HG03045 (cell line): ENCODE results near the gene MARS1.

ENCODE experiments used
- ATAC-seq: cut with Tn5 transposase; IDR thresholded peaks from one replicate; pipeline ENCODE4 v1.9.1; 2021; ENCODE audit warnings: mild to moderate bottlenecking, moderate library complexity; ENCODE audit not compliant: unreplicated experiment

Gene MARS1

DNA sequence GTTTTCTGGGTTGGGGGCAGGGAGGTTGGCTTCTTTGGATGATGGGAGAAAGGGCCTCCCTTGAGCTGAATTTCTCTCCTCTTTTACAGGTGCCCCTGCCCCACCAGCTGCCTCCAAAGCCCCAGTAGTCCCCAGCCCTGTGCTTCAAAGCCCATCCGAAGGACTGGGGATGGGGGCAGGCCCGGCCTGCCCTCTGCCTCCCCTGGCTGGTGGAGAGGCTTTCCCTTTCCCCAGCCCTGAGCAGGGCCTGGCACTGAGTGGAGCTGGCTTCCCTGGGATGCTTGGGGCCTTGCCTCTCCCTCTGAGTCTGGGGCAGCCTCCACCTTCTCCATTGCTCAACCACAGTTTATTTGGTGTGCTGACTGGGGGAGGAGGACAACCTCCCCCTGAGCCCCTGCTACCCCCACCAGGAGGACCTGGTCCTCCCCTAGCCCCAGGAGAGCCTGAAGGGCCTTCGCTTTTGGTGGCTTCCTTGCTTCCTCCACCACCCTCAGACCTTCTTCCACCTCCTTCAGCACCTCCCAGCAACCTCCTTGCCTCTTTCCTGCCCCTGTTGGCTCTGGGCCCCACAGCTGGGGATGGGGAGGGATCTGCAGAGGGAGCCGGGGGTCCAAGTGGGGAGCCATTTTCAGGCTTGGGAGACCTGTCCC, 38.7 kb downstream of the MARS1 start:
- no peak for ATAC-seq

GRCh38 chr12:57527184-57527583, 39.3 kb downstream of the MARS1 start:
- ATAC-seq: no peak

DNA sequence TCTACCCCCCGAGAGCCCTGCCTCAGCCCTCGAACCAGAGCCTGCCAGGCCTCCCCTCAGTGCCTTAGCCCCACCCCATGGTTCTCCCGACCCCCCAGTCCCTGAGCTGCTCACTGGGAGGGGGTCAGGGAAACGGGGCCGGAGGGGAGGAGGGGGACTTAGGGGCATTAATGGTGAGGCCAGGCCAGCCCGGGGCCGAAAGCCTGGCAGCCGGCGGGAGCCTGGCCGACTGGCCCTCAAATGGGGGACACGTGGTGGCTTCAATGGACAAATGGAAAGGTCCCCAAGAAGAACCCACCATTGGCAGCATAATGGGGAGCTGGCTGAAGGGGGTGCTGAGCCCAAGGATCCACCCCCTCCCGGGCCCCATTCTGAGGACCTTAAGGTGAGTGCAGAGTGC, 40.3 kb downstream of the MARS1 start:
- no peak for ATAC-seq

- no peak for ATAC-seq
Observed at GRCh38 chr12:57528831-57529555, 41.1 kb downstream of the MARS1 start.

DNA sequence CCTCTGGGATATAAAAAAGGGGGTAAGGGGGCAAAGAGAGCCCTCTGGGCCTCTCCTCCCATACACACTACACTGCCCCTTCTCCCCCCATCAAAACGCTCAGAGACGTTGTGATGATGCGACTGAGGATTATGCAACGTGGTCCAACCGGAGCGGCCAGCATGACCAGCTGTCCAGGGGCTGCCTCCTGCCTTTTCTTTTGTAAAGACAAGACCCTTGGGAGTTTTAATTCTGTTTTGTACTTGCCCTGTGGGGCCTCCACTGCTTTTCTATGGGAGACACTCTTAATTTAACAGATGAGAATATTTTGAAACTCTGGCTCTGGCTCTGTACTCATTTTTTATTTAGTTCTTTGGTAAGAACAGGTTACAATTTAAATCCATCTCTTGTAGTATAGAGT, 42.0 kb downstream of the MARS1 start:
- ATAC-seq: no peak

DNA sequence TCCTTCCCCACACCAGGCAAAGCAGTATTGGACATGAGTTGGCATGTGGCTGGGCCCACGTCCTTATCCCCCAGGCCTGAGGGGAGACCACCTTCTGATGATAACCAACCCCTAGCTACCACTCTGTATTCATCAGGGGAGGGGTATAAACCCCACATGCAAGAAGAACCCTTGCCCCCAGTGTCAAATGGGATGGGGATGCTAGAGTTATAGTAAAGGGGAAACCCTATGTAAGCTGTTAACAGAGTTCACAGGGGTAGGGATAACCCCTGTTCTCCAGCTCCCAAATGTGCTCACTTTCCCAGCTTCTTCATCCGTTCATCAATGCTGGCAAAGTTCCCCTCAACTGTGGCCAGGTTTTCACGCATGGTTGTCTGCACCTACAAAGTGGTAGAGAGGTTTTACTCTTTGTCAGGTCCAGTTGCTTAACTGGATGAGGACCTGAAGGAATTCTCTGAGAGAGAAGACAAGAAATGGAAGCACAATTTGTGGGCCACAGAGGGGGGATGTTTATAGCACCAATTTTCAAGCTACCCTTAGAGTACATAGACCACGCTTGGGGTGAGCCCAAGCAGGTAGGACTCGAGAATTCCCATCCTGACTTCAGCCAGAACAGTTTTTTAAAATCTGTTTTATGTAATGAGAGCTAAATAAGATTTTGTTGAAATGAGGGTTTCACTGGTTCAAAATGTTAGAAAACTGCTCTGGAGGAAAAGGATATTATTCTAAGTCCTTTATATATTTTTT, 42.7 kb downstream of the MARS1 start:
- no peak for ATAC-seq

GRCh38 chr12:57531836-57532235, 44.0 kb downstream of the MARS1 start:
- ATAC-seq: no peak

DNA sequence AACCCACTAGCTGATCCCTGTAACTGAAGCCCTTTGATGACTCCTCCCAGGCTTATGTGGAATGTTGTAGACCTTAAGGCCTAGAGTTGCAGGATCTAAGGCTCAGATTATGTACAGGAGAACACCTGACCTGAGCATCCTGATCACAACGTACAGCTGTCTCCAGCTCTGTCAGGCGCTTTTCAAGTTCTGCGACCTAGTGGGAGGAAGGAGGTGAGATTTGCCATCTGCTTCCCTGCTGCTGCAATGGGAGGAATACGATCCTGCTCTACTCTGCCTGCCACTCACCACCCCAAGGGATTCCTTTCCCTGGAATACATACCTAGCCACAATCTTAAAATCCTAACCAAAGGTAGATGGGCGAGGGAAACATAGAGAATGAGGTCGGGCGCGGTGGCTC, 45.2 kb downstream of the MARS1 start:
- no peak for ATAC-seq

DNA sequence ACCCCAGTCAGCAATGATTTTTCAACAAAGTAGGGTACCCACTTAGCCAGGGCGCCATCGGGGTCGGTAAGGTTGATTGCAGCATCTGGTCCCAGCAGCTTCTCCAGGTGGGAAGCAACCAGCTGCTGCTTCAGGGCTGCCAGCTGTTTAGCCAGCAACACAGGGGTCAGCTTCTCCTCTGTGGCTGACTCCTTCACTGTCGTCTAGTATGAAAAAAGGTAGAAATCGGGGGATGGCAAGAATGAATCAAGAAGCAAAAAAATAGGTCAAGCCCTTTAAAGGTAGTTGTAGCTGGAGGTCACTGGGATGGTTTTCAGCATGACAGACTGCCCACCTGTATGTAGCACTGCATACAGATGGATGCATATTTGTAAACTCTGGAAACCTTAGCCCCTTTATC, 46.4 kb downstream of the MARS1 start:
- no peak for ATAC-seq

DNA sequence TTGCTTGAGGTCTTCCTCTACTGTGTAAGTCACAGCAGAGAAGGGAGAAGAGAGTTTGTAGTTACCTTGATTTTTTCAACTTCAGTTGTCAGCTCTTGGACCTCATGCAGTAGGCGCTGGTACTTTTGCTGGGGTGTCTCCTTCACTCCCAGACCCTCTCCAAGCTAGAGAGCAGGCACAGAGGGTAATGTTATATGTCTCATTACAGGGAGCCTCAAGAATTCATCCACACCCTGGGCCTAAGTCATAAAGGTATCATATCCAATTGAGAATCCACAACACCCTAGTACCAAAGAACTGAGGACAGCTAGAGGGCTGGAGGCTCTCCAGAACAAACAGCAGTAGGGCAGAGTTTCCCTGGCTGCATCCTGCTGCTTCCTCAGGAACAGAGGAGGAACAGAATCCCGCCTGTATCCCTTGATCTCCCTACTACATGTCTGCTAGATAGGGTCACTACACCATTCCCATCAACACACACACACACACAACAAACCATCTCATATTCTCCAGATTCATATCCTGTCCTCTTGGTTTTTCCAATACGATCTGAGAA, 47.2 kb downstream of the MARS1 start:
- ATAC-seq: no peak

GRCh38 chr12:57535764-57536596, 48.1 kb downstream of the MARS1 start:
- no peak for ATAC-seq

DNA sequence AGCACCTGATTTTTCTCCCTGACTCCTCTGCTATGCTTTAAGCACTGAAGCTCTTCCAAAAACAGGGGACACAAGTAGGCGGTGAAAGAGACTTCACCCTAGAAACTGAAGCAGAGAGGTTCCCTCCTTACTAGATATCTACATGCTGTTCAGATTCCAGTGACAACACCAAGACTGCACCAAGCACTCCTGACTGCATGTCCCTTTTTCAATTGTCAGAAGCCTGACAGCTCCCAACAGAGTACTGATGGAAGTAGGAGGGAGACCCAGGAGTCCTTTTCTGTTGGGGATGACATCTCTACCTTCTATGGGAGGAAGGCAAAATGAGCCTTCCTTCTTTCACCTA, 48.7 kb downstream of the MARS1 start:
- ATAC-seq: no peak

- ATAC-seq: no peak
Observed at GRCh38 chr12:57539134-57539768, 51.4 kb downstream of the MARS1 start.

- ATAC-seq: no peak
Observed at GRCh38 chr12:57541001-57541400, 53.1 kb downstream of the MARS1 start.

GRCh38 chr12:57541717-57542116, 53.8 kb downstream of the MARS1 start:
- no peak for ATAC-seq

DNA sequence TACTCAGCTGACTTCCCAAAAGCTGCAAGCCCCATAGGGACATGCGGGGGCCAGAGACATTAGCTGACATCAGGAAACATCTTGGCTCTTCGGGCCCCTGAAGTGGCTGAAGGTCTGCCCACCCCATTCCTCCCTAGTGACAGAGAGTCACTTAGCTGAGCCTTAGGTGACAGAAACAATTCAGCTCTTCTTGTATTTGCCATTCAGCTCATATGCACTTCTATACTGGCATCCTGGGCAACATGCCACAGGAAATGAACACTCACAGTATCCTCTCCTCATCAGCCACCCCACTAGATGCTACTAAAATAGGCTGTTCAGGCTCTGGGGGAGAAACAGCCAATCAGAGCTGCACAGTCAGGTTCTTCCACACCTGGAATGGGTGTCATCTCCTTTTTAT, 55.7 kb downstream of the MARS1 start:
- no peak for ATAC-seq

GRCh38 chr12:57545809-57546437, 58.1 kb downstream of the MARS1 start:
- ATAC-seq: no peak

DNA sequence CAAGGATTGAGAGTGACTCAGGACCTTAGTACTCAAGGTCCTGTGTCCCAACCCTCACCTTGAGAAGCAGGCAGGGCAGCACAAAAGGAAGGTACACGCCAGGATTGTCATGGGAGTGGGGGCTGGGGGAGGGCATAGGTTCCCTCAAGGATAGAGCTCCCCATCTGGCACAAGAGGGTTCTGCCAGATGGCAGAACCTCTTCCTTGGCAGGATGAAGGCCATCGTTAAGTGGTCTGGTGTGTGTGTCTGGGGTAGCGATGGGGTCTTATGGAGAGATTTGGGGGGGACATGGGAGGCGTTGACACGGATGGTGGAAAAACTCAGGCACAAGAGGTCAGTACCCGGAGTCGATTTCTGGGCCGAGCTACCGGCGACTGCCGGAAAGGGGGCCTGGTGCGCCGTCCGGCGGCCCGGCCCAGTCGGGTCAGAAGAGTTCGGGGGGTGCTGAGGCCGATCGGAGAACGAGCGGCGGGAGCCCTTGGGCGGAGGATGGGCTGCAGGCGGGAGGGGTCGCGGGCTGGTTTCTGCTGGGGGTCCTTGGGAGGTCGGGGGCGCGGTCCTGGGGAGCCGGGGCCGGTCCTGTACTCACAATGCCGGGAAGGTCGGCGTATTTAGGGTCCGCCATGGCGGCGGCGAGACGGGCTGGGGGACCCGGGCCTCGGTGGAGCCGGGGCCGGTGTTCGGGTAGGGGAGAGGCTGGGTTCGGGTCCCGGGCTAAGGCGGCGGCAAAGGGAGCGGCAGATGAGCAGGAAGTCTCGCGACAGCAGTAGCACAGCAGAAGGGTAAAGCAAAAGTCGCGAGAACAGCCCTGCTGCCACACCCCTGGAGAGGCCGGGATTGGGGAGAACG, 58.8 kb downstream of the MARS1 start, which contains the start of gene DCTN2:
Gene DCTN2, minus strand, starts transcription at position 755 of the 850 bp plus-strand sequence. Its CDS starts 129 bp downstream, at position 626.
- ATAC-seq: peak; percentile 94
